ENCODE measurements around the gene KCNQ5. TPM values are rescaled to one million over a fixed set of nuclear protein-coding genes. Genes with fewer than 3 reads are reported as not detected.

KCNQ5 gene
- polyA plus RNA-seq, 3 donors: not detected

DNA sequence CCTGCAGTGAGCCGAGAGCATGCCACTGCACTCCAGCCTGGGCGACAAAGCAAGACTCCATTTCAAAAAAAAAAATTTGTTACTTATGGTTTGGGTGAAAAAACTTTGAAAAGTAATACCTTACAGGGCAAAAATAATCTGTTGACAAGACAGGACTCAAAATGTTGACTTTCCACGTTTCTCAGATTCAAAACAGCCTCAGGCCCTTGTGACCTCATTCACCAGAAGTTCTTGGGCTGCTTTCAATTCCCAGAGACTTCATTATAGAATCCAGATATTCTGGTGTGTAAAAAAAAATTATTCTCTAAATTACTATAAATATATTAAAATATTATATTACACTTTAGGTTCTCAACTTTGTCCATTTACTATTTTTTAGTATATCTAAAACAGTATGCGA lies 116.2 kb downstream of the KCNQ5 start:
- H2AFZ ChIP-seq (ENCODE audit: insufficient read depth, low read depth, low read length, poor library complexity, severe bottlenecking): no peak overlapping the region
- H3K36me3 ChIP-seq (replicated peaks in 1 of 2; ENCODE audit: control insufficient read depth in 1 of 2, insufficient read depth in 2 of 2, low read length in 2 of 2): no peaks in the 10 kb centered on the region
- no peaks in the 10 kb centered on the region for H3K9me3 ChIP-seq (replicated peaks in 1 of 2; ENCODE audit: control insufficient read depth in 1 of 2, insufficient read depth in 1 of 2, low read length in 2 of 2)
- no peaks in the 10 kb centered on the region for H3K79me2 ChIP-seq (ENCODE audit: insufficient read depth, low read length)
- Mint-ChIP-seq H3K9me3 (no peaks in the 10 kb centered on the region), H3K27me3 (ENCODE audit: low read depth in 3 of 3) (peaks cover 0 to 1% (median 0%) of the 10 kb centered on the region in 3 donors), H3K36me3 (no peaks in the 10 kb centered on the region), H3K27ac (no peak overlapping the region), H3K4me3 (no peak overlapping the region), H3K4me1 (peaks cover 31% of the 10 kb centered on the region)
- TF ChIP-seq, protein P1, sequence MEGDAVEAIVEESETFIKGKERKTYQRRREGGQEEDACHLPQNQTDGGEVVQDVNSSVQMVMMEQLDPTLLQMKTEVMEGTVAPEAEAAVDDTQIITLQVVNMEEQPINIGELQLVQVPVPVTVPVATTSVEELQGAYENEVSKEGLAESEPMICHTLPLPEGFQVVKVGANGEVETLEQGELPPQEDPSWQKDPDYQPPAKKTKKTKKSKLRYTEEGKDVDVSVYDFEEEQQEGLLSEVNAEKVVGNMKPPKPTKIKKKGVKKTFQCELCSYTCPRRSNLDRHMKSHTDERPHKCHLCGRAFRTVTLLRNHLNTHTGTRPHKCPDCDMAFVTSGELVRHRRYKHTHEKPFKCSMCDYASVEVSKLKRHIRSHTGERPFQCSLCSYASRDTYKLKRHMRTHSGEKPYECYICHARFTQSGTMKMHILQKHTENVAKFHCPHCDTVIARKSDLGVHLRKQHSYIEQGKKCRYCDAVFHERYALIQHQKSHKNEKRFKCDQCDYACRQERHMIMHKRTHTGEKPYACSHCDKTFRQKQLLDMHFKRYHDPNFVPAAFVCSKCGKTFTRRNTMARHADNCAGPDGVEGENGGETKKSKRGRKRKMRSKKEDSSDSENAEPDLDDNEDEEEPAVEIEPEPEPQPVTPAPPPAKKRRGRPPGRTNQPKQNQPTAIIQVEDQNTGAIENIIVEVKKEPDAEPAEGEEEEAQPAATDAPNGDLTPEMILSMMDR (IDR thresholded peaks at IDR 0.05): no peak
- intact Hi-C loops (cut with micrococcal nuclease): no loop called here
- peaks cover 10 to 19% of the 10 kb centered on the region in 2 donors for H3K4me1 ChIP-seq (ENCODE audit: control insufficient read depth in 1 of 2, insufficient read depth in 2 of 2, low read length in 2 of 2)
- H4K20me1 ChIP-seq (ENCODE audit: insufficient read depth, low read length): no peaks in the 10 kb centered on the region
- no peaks in the 10 kb centered on the region for H3K27me3 ChIP-seq (ENCODE audit: control insufficient read depth in 2 of 2, insufficient read depth in 2 of 2, low read length in 2 of 2)
- H3K27ac ChIP-seq (ENCODE audit: low read depth in 1 of 2, low read length in 2 of 2): no peak overlapping the region
- 80% methylated on average over 1 of the region's 4 CpGs for WGBS (ENCODE audit: insufficient coverage)
- H3K4me3 ChIP-seq (replicated peaks in 1 of 3; ENCODE audit: low read depth in 2 of 3, low read length in 3 of 3): no peak overlapping the region
- H3K4me2 ChIP-seq (replicated peaks; ENCODE audit: extremely low read depth, low read length, poor library complexity, severe bottlenecking): no peak overlapping the region
- H3K9ac ChIP-seq (ENCODE audit: insufficient read depth, low read length, poor library complexity, severe bottlenecking): no peak overlapping the region
- no peak for DNase-seq

DNA sequence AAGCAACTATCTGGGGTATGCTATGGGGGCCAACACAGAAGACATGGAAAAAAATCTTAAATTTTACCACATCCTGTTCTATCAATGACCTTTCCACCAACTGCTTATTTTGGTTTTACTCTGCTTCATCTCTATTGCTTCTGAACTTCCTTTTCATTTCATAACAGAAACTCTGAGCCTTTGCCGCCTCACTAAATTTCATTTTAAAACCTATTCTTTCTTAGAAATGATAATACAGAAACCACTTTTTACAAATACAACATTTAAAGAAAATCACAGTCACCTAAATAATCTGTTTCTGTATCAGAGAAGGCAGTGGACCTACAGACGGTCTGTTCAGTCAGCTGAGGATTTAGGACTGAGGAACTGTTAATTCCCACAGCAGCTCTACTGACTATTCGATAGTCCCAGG lies 117.5 kb downstream of the KCNQ5 start:
- intact Hi-C loops (cut with micrococcal nuclease): no loop called here
- TF ChIP-seq, protein P1 (IDR thresholded peaks at IDR 0.05): no peak
- Histone ChIP-seq H3K4me1 (ENCODE audit: control insufficient read depth in 1 of 2, insufficient read depth in 2 of 2, low read length in 2 of 2) (peaks cover 7 to 17% of the 10 kb centered on the region in 2 donors), H2AFZ (ENCODE audit: insufficient read depth, low read depth, low read length, poor library complexity, severe bottlenecking) (peak overlapping the region; percentile 57), H3K9me3 (replicated peaks in 1 of 2; ENCODE audit: control insufficient read depth in 1 of 2, insufficient read depth in 1 of 2, low read length in 2 of 2) (no peaks in the 10 kb centered on the region), H3K4me2 (replicated peaks; ENCODE audit: extremely low read depth, low read length, poor library complexity, severe bottlenecking) (peak overlapping the region; percentile 36), H3K79me2 (ENCODE audit: insufficient read depth, low read length) (no peaks in the 10 kb centered on the region), H3K36me3 (replicated peaks in 1 of 2; ENCODE audit: control insufficient read depth in 1 of 2, insufficient read depth in 2 of 2, low read length in 2 of 2) (no peaks in the 10 kb centered on the region), H3K27me3 (ENCODE audit: control insufficient read depth in 2 of 2, insufficient read depth in 2 of 2, low read length in 2 of 2) (no peaks in the 10 kb centered on the region), H4K20me1 (ENCODE audit: insufficient read depth, low read length) (no peaks in the 10 kb centered on the region), H3K27ac (ENCODE audit: low read depth in 1 of 2, low read length in 2 of 2) (no peak overlapping the region), H3K4me3 (replicated peaks in 1 of 3; ENCODE audit: low read depth in 2 of 3, low read length in 3 of 3) (peak overlapping the region in 1 of 3 experiments; percentile 26), H3K9ac (ENCODE audit: insufficient read depth, low read length, poor library complexity, severe bottlenecking) (no peak overlapping the region)
- H3K4me3 Mint-ChIP-seq: peak overlapping the region; percentile 52 to 87
- H3K9me3 Mint-ChIP-seq: no peaks in the 10 kb centered on the region
- WGBS (ENCODE audit: insufficient coverage): 60% methylated on average over 1 of the region's 3 CpGs
- peak overlapping the region in 2 of 7 donors; percentile 33 to 82 for H3K27ac Mint-ChIP-seq
- H3K4me1 Mint-ChIP-seq: peaks cover 31% of the 10 kb centered on the region
- H3K36me3 Mint-ChIP-seq: no peaks in the 10 kb centered on the region
- no peak for DNase-seq
- peaks cover 0 to 1% (median 0%) of the 10 kb centered on the region in 3 donors for H3K27me3 Mint-ChIP-seq (ENCODE audit: low read depth in 3 of 3)

Data from CD14-positive monocyte (primary cell).